ENCODE data around the gene RHEX.

Gene RHEX

DNA sequence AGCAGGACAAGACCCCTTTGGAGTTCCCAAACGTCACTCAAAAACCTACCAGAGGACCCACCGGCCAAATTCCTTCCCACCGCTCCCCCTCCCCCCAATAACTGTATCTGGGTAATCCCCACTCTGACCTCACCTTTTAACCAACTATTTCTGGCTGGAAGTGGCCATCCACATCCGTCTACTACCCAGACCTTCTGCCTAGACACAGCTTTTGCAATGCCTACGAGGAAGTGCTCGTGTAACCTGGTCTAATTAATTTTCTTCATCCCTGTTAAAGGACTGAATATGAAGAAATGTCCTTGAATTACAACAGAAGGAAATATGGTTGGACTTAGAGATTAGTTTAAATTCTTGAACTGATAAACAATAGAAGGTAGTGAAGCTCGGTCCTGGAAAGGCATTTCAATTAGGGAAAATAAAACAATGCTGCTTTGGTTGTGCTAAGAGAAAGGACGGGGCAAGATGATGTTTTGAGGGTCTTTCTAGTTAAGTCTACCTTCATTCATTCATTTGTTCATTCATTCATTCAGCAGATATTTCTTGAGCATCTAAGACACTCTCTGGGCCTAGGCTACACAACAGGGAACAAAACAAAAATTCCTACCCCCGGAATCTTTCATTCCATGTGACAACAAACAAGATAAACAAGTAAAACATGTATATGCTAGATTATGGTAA lies 45.4 kb downstream of the RHEX start:
- DNase-seq, result peak; percentile 53

DNA sequence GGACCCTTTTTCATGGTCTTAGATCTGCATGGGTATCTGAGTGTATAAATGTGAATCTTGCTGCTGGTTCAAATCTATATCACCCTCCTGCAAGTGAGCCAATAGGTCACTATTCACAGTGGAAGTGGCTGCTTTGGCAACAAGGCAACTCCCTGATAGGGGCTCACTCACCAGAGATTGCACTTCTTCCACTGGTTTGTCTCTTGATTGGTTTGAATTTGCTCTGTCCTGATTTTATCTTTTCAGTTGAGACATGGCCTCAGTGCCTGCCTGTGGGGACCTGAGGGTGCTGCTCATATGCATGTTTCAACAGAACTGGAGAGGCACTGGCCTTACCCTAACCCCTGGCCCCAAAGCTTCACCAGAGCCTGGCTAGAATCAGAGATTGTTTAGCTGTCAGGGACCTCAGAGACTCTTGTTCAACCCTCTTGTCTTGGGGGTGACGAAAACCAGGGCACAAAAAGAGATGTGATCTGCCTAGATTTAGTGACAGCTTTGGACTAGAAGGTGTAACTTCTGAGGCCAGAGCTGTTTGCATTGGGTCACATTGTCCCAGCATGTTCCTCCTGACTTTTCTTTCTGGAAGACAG lies 47.3 kb downstream of the RHEX start:
- peak; percentile 21 for DNase-seq

DNA sequence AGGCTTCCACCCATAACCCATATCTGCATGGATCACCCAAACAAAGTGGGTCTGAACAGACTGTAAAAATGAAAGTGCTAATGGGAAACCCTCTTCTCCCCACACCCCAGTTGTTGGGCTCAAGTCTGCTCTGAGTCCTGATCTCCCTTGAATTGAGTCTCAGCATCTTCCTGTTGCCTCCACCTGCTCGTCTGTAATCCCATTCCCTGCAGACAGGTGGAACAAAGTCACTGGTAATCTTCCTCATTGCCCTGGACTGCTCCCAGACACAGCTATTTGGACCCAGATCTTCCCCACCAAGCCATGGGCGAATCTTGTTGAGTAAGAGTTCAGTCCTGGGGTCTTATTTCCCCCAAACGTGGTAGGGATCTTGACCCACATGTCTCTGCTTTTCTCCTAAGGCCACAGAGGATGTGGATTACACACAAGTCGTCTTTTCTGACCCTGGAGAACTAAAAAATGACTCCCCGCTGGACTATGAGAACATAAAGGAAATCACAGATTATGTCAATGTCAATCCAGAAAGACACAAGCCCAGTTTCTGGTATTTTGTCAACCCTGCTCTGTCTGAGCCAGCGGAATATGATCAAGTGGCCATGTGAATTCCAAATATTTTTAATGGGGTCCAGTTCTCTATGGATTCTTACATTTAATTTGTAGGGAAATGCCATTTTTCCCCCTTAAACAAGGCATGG lies 48.5 kb downstream of the RHEX start:
- DNase-seq, result no peak

GRCh38 chr1:206102292-206102936 lies 49.4 kb downstream of the RHEX start:
- peak; percentile 90 for DNase-seq

GRCh38 chr1:206103979-206104378 lies 51.0 kb downstream of the RHEX start:
- no peak for DNase-seq

DNA sequence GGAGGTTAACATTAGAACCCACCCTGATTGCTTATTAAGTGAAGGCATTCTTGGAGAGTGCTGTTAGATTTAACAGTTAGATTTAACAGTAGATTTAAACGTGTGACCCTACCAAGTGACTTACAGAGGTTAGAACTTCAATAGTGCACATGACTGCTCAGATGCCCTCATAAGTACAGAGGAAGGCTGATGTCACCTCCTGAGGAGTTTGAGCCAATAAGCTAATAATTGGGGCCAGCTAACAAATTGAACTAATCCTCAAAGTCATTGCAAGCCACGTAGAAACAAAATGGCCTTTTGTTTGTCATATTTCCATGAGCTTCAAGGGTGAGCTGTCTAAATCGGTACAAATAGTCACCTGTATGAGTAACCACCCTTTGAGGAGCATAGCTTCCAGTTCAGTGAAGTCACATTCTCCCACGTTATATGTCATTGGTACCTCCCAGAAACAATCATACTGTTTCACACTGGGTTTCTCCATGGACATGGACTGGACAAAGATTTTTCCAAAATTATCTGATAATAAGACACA lies 52.6 kb downstream of the RHEX start:
- DNase-seq, result no peak

DNA sequence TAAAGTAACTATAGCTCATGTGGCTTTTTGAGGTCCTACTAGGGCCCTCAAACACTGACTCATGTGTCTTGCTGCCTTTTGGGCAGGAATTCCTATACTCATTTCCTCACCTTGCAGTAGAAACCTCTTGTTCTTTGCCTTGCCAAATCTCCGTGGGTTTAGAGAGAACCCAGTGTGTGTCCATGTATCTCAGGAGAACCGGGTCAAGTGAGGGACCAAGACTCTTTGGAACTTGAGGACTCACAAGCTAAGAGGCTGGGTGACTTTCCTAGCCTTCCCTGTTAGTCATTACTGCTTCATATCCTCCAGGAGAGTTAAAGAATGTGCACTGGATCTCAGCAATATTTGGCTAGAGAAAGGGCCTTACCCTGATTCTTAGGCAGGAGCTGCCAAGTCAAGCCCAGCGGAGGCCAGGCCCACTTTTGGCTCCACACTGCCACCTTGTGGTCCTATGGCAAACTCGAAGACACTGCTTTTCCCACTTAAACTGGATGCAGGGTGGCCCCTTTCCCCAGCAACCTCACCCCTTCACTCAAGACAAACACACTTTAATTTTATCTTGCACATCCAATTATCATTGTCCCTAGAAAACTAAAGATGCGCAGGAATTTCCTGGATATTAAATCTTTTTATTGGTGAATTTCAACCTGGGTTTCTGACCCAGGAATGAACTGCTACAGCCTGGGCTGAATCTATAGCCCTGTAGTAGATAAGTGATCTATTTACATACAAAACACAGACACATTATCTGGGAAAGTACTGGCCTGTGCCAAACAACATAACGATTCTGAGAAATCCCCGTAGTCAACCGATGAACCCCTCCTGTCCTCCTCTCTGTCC lies 53.6 kb downstream of the RHEX start:
- peak; percentile 45 for DNase-seq

DNA sequence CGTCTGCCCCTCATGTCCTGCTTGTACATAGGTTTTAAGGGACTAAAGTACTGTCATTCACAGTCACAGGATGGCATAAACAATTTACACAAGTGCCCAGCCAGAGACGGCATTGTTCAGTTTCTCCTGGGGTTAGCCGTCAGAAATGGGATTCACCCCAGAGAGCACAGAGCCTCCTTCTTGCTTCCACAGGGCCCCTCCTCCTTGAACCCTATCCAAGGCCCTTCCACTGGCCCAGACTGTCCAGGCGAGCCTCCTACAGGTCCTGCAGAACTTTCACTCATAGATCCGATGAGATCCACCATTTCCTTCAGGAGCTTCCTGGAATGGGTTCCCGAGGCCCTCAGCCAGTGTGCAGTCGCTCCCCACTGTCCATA lies 54.2 kb downstream of the RHEX start:
- no peak for DNase-seq

- no peak for DNase-seq
Observed at GRCh38 chr1:206108635-206109034, 55.7 kb downstream of the RHEX start.

DNA sequence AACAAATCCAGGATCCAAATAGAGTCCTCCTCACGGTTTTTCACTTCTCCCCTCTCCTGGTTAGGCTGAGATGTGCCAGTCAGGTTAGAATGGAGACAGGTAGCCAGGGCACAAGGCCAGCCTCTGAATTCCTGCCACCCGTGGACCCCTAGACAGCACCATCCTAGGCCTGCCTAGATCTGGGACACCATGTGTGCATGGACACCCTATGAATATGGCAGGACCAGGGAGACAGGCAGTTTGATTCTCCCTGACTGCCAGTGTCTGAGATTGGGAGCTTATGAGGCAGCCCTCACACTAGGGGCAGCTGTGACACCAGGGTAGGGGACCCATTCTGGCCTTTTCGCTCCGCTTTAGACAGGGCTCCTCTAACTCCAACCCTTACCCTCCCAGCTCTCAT lies 56.7 kb downstream of the RHEX start:
- DNase-seq, result no peak

GRCh38 chr1:206110161-206110560 lies 57.2 kb downstream of the RHEX start:
- DNase-seq, result no peak

DNA sequence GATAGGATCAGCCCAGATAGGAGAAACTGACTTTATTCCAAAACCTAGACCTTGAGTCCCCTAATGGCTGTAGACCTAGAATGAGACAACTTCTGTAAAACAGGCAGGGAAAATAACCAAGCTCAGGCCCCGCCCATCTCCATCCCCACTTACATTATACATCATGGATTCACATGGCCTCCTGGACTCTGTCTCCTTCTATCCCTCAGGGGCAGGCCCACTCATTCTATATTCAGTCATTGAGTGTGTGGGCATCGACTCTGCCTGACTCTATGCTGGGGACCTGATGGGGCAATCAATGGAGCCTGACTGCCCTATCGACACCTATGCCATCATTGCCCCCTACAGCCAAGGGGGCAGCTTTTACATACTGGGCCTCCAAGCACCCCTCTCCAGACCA lies 57.8 kb downstream of the RHEX start:
- DNase-seq, result no peak

DNA sequence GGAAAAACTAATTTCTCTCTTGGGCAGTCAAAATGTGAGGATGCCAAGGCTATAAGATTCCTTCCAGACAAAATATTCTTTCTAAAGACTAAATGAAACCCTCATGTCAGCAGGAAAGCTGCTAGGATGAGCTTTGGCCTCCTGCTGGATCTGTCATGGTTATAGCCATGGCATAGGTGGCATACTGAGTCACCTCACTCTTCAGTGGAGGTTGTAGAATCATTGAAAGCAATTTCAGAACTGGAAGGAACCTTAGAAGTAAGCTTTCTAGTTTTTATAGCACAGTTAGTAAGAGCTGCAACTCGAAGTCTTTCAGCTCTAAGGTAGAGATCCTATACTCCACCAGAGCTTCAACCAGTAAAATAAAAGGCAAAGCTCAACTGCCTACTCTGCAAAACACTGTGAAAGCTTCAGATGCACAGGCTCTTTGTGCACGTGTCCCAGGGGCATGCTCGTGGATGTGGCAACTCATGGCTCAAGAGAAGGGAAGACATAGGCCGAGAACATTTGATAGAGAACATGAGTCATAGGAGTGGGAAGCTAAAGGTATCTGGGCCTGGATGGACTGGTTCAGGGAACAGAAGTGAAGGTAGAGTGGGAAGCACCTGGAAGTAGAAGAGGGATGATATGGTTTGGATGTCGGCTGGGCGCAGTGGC lies 58.4 kb downstream of the RHEX start:
- DNase-seq, result no peak

GRCh38 chr1:206112600-206113301 lies 59.8 kb downstream of the RHEX start:
- no peak for DNase-seq

- DNase-seq, result no peak
Observed at GRCh38 chr1:206114692-206115640, 62.0 kb downstream of the RHEX start.

DNA sequence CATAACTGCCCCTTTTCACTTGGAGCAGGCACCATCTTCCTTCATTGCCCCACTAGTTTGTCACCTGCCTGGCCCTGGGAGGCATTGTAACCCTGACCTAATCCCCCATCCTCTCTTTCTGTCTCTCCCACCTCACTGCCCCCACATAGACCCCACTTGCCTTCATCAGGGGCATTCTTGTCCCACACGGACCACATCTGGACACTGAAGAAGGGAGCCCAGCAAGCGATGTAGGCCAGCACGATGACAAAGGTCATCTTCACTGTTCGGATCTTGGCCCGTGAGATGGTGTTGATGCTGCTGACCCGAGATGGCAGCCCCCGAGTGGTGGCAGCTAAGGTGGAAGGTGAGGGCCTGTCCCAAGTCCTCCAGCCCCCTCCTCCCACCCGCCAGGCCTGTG lies 62.8 kb downstream of the RHEX start:
- no peak for DNase-seq

GRCh38 chr1:206116191-206116872 lies 63.4 kb downstream of the RHEX start:
- no peak for DNase-seq

- DNase-seq, result no peak
Observed at GRCh38 chr1:206116873-206117150, 63.8 kb downstream of the RHEX start.

- no peak for DNase-seq
Observed at GRCh38 chr1:206117151-206117948, 64.4 kb downstream of the RHEX start, which contains the start of gene AVPR1B. Gene AVPR1B (minus strand): TSS chr1:206117388. CDS start chr1:206116890, 498 bp downstream.

All from GF-D8 (cell line).